HAP-1 (cell line): ENCODE measurements around the gene ITGB5.
"Not testable (repeated sequence)": the region's sequence is repeated elsewhere in the genome, so short reads cannot be mapped to it uniquely, and the experiment has no call there.

Source experiments
- DNase-seq, 2 experiments: peaks; one replicate each; pipeline ENCODE4 v3.0.0-alpha.2; 2016 to 2020; ENCODE audit warnings: low spot score in 2 of 2
- H3K27me3 ChIP-seq: fragments of 250-450 bp; sonication (Bioruptor Pico); 2 replicates; pipeline ENCODE4 v1.5.1; 2020; ENCODE audit warnings: low read depth, mild to moderate bottlenecking, moderate library complexity
- H3K36me3 ChIP-seq: fragments of 250-450 bp; sonication (Bioruptor Pico); replicated peaks from 2 replicates; pipeline ENCODE4 v1.5.1; 2020; ENCODE audit warnings: mild to moderate bottlenecking
- H3K4me1 ChIP-seq: fragments of 250-450 bp; sonication (Bioruptor Pico); 2 replicates; pipeline ENCODE4 v1.5.1; 2020; ENCODE audit warnings: mild to moderate bottlenecking
- H3K4me3 ChIP-seq: fragments of 250-450 bp; sonication (Bioruptor Pico); 2 replicates; pipeline ENCODE4 v1.5.1; 2020; ENCODE audit warnings: mild to moderate bottlenecking, moderate library complexity
- H3K9me3 ChIP-seq: fragments of 250-450 bp; sonication (Bioruptor Pico); 2 replicates; pipeline ENCODE4 v1.5.1; 2020; ENCODE audit warnings: mild to moderate bottlenecking, moderate library complexity
- in situ Hi-C: fragments of 300-500 bp; cut with MboI; formaldehyde crosslinking; loops from 3 replicates; pipeline ENCODE4 v1.14.3; 2020; ENCODE audit warnings: low sequenced_read_pairs, inconsistent platforms, mixed read lengths

The ITGB5 gene

GRCh38 chr3:124765197-124765840 lies 121.8 kb downstream of the ITGB5 start:
- no peak for DNase-seq
- Histone ChIP-seq H3K9me3 (no peaks in the 10 kb centered on the region), H3K4me3 (no peak overlapping the region), H3K27me3 (no peaks in the 10 kb centered on the region), H3K4me1 (0 out of 2 replicates have a peak, but pooled peaks cover 2% of the 10 kb centered on the region), H3K36me3 (peaks cover 7% of the 10 kb centered on the region; the same call in 1 of the 2 replicates)
- in situ Hi-C loops: loop anchor here (10.0 kb wide), 1 partner anchor 819 kb away; no protein-coding TSS in a partner anchor

- peaks cover 7% of the 10 kb centered on the region; the same call in 1 of the 2 replicates for H3K36me3 ChIP-seq
- no peaks in the 10 kb centered on the region for H3K9me3 ChIP-seq
- H3K4me3 ChIP-seq: no peak overlapping the region
- 0 out of 2 replicates have a peak, but pooled peaks cover 2% of the 10 kb centered on the region for H3K4me1 ChIP-seq
- in situ Hi-C loops: loop anchor here (5.0 to 10.0 kb wide), 2 partner anchors 138 to 820 kb away; no protein-coding TSS in a partner anchor
- no peaks in the 10 kb centered on the region for H3K27me3 ChIP-seq
- no peak for DNase-seq
Observed at GRCh38 chr3:124764746-124765145, 122.4 kb downstream of the ITGB5 start.

- no peak for DNase-seq
- 0 out of 2 replicates have a peak, but pooled peaks cover 2% of the 10 kb centered on the region for H3K4me1 ChIP-seq
- H3K36me3 ChIP-seq: peaks cover 7% of the 10 kb centered on the region; the same call in 1 of the 2 replicates
- H3K27me3 ChIP-seq: no peaks in the 10 kb centered on the region
- no peak overlapping the region for H3K4me3 ChIP-seq
- H3K9me3 ChIP-seq: no peaks in the 10 kb centered on the region
- in situ Hi-C loops: loop anchor here (5.0 to 10.0 kb wide), 2 partner anchors 138 to 821 kb away; no protein-coding TSS in a partner anchor
Observed at GRCh38 chr3:124763644-124764358, 123.4 kb downstream of the ITGB5 start.

GRCh38 chr3:124763206-124763605 lies 124.0 kb downstream of the ITGB5 start:
- H3K27me3 ChIP-seq: no peaks in the 10 kb centered on the region
- H3K4me1 ChIP-seq: peaks cover 4% of the 10 kb centered on the region
- in situ Hi-C loops: loop anchor here (5.0 to 10.0 kb wide), 2 partner anchors 139 to 822 kb away; no protein-coding TSS in a partner anchor
- no peaks in the 10 kb centered on the region for H3K9me3 ChIP-seq
- no peak for DNase-seq
- no peak overlapping the region for H3K4me3 ChIP-seq
- peaks cover 1% of the 10 kb centered on the region; the same call in 1 of the 2 replicates for H3K36me3 ChIP-seq

- Histone ChIP-seq H3K9me3 (no peaks in the 10 kb centered on the region), H3K4me3 (no peak overlapping the region), H3K27me3 (no peaks in the 10 kb centered on the region), H3K4me1 (peaks cover 7% of the 10 kb centered on the region), H3K36me3 (no peaks in the 10 kb centered on the region)
- in situ Hi-C loops: loop anchor here (5.0 to 10.0 kb wide), 2 partner anchors 140 to 822 kb away; no protein-coding TSS in a partner anchor
- no peak for DNase-seq
Observed at GRCh38 chr3:124762661-124763011, 124.5 kb downstream of the ITGB5 start.

GRCh38 chr3:124761935-124762660 lies 125.1 kb downstream of the ITGB5 start:
- in situ Hi-C loops: loop anchor here (5.0 to 10.0 kb wide), 2 partner anchors 140 to 823 kb away; no protein-coding TSS in a partner anchor
- no peaks in the 10 kb centered on the region for H3K9me3 ChIP-seq
- H3K36me3 ChIP-seq: no peaks in the 10 kb centered on the region
- H3K4me1 ChIP-seq: peaks cover 7% of the 10 kb centered on the region
- no peaks in the 10 kb centered on the region for H3K27me3 ChIP-seq
- DNase-seq: no peak
- H3K4me3 ChIP-seq: no peak overlapping the region

- H3K4me1 ChIP-seq: peaks cover 7% of the 10 kb centered on the region
- H3K27me3 ChIP-seq: no peaks in the 10 kb centered on the region
- no peak overlapping the region for H3K4me3 ChIP-seq
- in situ Hi-C loops: loop anchor here (5.0 to 10.0 kb wide), 2 partner anchors 141 to 823 kb away; no protein-coding TSS in a partner anchor
- no peaks in the 10 kb centered on the region for H3K36me3 ChIP-seq
- peak; percentile 65 to 89 for DNase-seq
- H3K9me3 ChIP-seq: no peaks in the 10 kb centered on the region
Observed at GRCh38 chr3:124761250-124761796, 125.8 kb downstream of the ITGB5 start.

- Histone ChIP-seq H3K27me3 (no peaks in the 10 kb centered on the region), H3K4me1 (peaks cover 7% of the 10 kb centered on the region), H3K9me3 (no peaks in the 10 kb centered on the region), H3K36me3 (no peaks in the 10 kb centered on the region), H3K4me3 (no peak overlapping the region)
- in situ Hi-C loops: loop anchor here (5.0 to 10.0 kb wide), 2 partner anchors 142 to 824 kb away; no protein-coding TSS in a partner anchor
- no peak for DNase-seq
Observed at GRCh38 chr3:124760601-124761000, 126.6 kb downstream of the ITGB5 start.

GRCh38 chr3:124759666-124760401 lies 127.3 kb downstream of the ITGB5 start:
- no peaks in the 10 kb centered on the region for H3K9me3 ChIP-seq
- in situ Hi-C loops: loop anchor here (5.0 to 10.0 kb wide), 2 partner anchors 142 to 825 kb away; no protein-coding TSS in a partner anchor
- no peak overlapping the region for H3K4me3 ChIP-seq
- peaks cover 7% of the 10 kb centered on the region for H3K4me1 ChIP-seq
- no peaks in the 10 kb centered on the region for H3K27me3 ChIP-seq
- DNase-seq: no peak
- H3K36me3 ChIP-seq: no peaks in the 10 kb centered on the region

GRCh38 chr3:124758851-124759635 lies 128.1 kb downstream of the ITGB5 start:
- no peak for DNase-seq
- no peaks in the 10 kb centered on the region for H3K36me3 ChIP-seq
- in situ Hi-C loops: no loop called here

GRCh38 chr3:124757926-124758325 lies 129.2 kb downstream of the ITGB5 start:
- H3K27me3 ChIP-seq, in situ Hi-C loops, H3K4me3 ChIP-seq, H3K4me1 ChIP-seq, H3K9me3 ChIP-seq, H3K36me3 ChIP-seq: not testable (repeated sequence)
- peak in 1 of 2 experiments; percentile 42 for DNase-seq

More at GRCh38 chr3:124758851-124759635, 128.1 kb downstream of the ITGB5 start:
- Histone ChIP-seq H3K27me3 (no peaks in the 10 kb centered on the region), H3K9me3 (no peaks in the 10 kb centered on the region), H3K4me3 (no peak overlapping the region), H3K4me1 (peaks cover 7% of the 10 kb centered on the region)

GRCh38 chr3:124752051-124752450 lies 135.1 kb downstream of the ITGB5 start:
- peaks cover 16% of the 10 kb centered on the region for H3K4me1 ChIP-seq
- H3K36me3 ChIP-seq: peaks cover 3% of the 10 kb centered on the region
- H3K9me3 ChIP-seq: no peaks in the 10 kb centered on the region
- in situ Hi-C loops: no loop called here
- no peaks in the 10 kb centered on the region for H3K27me3 ChIP-seq
- DNase-seq: no peak
- H3K4me3 ChIP-seq: no peak overlapping the region
